ENCODE data around the gene NOS3.
A peak's percentile ranks its signal among the peaks of the same experiment; 100 is the strongest.

NOS3 gene

GRCh38 chr7:150990416-150991186, at the start of gene NOS3:
Gene NOS3, plus strand, starts transcription at chr7:150991017. Its CDS starts 2,787 bp downstream, at chr7:150993804.
- H3K27ac ChIP-seq, result peak within 1 kb of the TSS; percentile 39
- DNase-seq (ENCODE audit: low read depth, low spot score), result no peak

- H3K27ac ChIP-seq, result no peak overlapping the region
- DNase-seq (ENCODE audit: low read depth, low spot score), result no peak
Measured at GRCh38 chr7:150941351-150942000, 49.3 kb upstream of the NOS3 start.

DNA sequence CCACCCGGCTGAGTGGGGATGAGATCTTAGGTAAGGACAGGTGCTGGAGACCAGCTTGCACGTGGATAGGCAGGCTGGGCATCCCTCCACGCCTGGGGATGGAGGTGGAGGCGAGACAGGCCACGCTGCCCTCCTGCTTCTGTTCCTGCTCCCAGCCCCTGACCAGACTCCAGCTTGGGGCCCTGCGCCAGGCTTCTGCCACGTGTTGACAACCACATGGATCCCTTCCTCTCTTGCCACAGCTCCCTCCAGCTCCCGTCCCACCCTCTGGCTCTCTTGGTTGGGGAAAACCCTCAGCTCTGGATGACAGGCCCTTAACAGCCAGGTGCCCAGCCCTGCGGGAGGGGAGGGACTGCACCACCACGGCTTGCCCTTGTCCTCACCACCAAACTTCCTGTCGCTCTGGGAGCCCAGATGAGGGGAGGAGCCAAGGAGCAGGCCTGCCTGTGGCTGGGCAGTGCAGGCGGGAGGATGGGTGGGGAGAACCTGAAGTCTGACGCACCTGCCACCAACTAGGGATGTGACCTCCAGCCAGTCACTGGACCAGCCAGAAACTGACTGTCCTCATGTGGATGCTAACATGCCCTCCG, 48.7 kb upstream of the NOS3 start:
- no peak for DNase-seq (ENCODE audit: low read depth, low spot score)
- H3K27ac ChIP-seq, result no peak overlapping the region

- DNase-seq (ENCODE audit: low read depth, low spot score), result no peak
Measured at GRCh38 chr7:150942591-150943452, 48.0 kb upstream of the NOS3 start.

DNA sequence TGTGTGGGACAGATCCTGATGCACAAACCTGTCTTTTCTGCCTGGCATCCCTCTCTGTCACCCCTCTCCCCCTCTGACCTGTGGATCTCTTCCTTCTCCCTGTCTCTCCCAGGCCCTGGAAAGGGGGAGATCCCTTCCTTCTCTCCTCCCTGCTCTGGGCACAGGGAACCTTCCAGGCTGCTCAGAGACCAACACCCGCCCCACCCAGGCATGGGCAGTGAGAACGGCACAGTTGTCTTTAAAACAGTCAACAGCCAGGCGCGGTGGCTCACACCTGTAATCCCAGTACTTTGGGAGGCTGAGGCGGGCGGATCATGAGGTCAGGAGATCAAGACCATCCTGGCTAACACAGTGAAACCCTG, 47.4 kb upstream of the NOS3 start:
- H3K27ac ChIP-seq, result no peak overlapping the region
- no peak for DNase-seq (ENCODE audit: low read depth, low spot score)

More at GRCh38 chr7:150942591-150943452, 48.0 kb upstream of the NOS3 start:
- H3K27ac ChIP-seq, result no peak overlapping the region

- peak overlapping the region; percentile 47 for H3K27ac ChIP-seq
- peak; percentile 36 for DNase-seq (ENCODE audit: low read depth, low spot score)
Measured at GRCh38 chr7:150944066-150945042, 46.5 kb upstream of the NOS3 start.

GRCh38 chr7:150945171-150945852, 45.5 kb upstream of the NOS3 start:
- DNase-seq (ENCODE audit: low read depth, low spot score), result no peak
- no peak overlapping the region for H3K27ac ChIP-seq

DNA sequence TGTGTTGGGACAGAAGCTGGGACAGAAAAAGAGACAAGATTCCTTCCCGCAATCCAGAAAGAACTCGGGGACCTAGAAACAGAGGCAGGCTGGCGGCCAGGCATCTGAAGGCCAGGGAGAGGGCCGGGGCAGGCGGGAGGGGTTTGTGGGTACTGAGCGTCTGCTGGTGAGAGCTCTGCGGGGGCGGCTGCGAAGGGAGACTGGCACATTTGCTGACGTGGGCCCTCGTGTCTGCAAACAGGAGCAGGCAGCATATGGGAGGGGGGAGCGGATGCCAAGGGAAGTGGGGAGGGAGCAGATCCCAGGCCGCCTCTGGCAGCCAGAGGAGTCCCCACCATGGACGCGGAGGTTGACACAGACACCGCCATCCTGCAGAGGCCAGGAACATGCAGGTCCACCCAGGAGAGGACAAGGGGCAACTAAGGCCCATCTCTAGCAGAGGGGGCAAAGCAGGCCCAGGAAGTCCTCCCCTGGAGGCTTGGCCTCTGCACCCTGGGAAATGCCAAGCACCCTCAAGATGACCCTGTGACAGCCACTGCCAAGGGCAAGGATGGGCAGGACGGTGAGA, 44.9 kb upstream of the NOS3 start:
- no peak for DNase-seq (ENCODE audit: low read depth, low spot score)
- no peak overlapping the region for H3K27ac ChIP-seq

DNA sequence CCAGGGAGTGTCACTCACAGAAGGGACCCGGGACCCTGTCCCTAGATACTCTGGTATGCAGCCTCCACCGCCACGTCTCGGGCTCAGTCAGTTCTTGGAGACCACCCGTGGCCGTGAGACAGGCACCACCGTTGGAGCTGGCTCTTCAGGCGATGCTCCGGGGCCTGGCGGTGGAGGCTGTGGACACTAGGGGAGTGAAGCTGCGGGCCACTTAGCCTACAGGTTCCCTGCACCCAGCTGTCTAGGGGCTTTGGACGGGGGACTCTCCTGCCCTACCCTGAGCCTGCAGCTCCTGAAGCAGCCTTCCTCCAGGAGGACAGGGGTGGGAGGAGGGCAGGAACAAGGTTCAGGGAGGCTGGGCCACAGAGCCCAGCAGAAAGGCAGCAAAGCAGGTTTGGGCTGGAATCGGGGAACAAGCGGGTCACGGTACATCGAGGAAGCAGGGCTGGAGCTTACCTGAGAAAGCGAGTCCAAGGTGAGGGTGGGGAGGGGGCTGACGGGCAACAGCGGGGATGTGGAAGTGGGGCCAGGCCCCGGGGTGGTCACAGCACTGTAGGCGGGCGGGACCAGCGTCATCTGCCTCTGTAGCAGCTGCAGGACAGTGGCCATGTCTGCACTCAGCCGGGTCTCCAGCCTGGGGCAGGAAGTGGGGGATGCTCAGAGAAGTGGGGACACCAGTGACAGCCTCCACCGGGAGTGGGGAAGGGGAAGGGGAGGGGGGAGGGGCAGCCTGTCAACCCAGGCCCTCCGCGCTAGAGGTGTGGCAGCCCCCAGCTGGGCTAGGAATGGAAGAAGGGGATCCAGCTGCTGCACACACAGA, 44.2 kb upstream of the NOS3 start:
- no peak for DNase-seq (ENCODE audit: low read depth, low spot score)
- no peak overlapping the region for H3K27ac ChIP-seq

DNA sequence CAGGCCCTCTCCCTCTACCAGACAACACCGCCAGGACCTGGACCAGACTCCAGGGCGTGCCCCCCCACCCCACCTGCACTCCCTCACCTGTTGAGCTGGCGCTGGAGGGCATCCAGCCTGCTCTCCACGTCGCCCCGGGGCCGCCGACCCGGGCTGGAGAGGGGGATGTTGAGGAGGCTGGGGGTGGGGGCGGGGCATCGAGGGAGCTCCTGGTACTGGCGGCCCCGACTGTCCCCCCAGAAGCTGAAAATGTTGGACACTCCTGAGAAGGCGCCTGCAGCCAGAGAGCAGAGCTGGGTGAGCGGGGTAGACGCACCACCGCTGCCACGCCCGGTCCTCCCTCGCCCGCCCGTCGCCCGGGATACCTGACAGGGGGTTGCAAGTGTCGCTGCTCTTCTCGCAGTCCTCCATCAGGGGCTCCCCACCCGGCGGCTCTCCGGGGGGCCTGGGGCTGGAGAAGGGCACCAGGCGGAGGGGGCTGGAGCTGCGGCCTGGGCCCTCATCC, 43.5 kb upstream of the NOS3 start:
- no peak overlapping the region for H3K27ac ChIP-seq
- DNase-seq (ENCODE audit: low read depth, low spot score), result no peak

DNA sequence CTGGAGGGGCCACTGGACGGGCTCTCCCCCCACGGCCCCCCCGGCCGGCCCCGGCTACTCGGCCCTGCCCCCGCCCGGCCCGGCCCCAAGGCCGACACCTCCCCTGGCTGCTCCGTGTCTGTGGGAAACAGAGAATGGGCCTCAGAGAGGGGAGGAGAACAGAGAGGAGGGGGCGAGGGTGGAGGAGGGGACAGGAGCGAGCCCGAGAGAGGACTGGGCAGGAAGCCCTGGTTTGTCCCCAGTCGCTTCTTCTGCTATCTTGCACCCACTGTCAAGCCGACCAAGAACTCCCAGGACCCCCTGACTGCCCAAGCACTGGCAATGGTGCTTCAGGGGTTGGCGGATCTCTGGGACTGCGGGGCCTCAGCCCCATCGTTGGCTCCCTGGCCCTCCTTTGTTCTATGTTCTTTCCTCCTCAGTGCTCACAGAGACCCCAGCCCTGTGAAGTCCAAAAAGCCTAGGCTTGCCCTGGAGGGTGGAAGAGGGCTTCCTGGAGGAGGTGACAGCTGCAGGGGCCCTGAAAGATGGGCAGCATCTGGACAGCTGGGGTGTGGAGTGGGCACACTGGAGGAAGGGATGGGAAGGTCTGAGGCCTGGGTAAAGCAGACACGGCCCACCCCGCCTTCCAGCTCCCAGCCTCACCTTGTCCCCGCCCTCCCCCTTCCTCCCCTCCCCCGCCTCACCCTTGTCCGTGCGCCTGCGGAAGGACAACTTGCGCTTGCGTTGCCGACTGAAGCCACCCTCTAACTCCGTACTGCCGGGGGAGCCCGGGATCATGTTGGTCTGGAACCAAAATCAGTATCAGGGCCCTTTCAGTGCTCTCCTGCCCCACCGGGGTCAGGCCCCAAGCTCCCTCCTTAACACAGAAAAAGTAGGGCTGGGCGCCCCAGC, 42.8 kb upstream of the NOS3 start:
- H3K27ac ChIP-seq, result no peak overlapping the region
- no peak for DNase-seq (ENCODE audit: low read depth, low spot score)

DNA sequence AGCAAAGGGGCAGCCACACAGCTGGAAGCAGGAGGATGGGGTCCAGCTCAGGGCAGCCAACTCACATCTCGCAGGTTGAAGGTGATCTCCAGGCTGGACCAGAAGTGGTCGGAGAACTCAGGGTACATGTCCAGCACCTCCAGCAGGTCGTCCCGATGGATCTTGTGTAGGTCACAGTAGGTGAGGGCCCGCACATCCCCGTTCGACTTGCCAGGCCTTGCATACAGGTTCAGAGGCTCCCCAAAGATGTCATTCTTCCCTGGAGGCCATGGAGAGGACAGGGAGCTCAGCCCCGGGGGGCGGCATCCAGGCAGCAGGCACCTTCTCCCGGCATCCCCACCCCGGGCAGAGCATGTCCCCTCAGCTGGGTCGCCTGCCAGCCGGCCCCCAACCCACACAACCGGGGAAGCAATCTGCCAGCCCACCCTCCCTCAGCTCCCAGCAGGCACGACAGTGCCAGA, 42.0 kb upstream of the NOS3 start:
- no peak overlapping the region for H3K27ac ChIP-seq
- no peak for DNase-seq (ENCODE audit: low read depth, low spot score)

DNA sequence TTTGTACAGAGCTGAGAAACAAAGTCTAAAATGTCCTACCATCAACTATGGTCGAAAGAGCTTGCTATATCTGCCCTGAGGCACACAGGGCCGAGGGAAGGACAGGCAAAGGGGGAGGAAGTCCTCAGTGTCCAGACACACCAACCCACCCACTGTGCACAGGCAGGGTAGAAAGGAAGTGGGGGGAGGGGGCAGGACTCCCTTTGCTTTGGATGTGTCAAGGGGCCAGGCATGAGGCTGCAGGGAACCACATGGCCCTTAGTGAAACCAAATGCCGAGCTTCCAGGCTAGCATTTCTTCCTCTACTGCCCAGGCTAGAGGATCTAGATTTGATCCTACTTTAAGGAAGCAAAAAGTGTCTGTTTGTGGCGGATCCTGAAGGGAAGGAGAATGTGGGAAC, 41.3 kb upstream of the NOS3 start:
- no peak for DNase-seq (ENCODE audit: low read depth, low spot score)
- no peak overlapping the region for H3K27ac ChIP-seq

- no peak overlapping the region for H3K27ac ChIP-seq
- no peak for DNase-seq (ENCODE audit: low read depth, low spot score)
Measured at GRCh38 chr7:150949971-150950491, 40.8 kb upstream of the NOS3 start.

- DNase-seq (ENCODE audit: low read depth, low spot score), result no peak
- H3K27ac ChIP-seq, result no peak overlapping the region
Measured at GRCh38 chr7:150950496-150951180, 40.2 kb upstream of the NOS3 start.

GRCh38 chr7:150951181-150951520, 39.7 kb upstream of the NOS3 start:
- no peak overlapping the region for H3K27ac ChIP-seq
- no peak for DNase-seq (ENCODE audit: low read depth, low spot score)

Measured in epithelial cell of prostate (primary cell).